Right lobe of liver (tissue), 4 donors: Measurements from ENCODE around the gene PLSCR4.

Source experiments
- CTCF ChIP-seq, 4 donors: fragments of 200-600 bp in 3 of 4; fragments of 450-650 bp in 1 of 4; IDR thresholded peaks; one replicate each; pipeline versions ENCODE4 v1.5.1 to v1.8.0; 2016 to 2022; ENCODE audit warnings: antibody characterized with exemption in 4 of 4, mild to moderate bottlenecking in 2 of 4
- POLR2A ChIP-seq: fragments of 450-650 bp; IDR thresholded peaks from one replicate; pipeline ENCODE4 v1.6.1; 2017; ENCODE audit warnings: antibody characterized with exemption, mild to moderate bottlenecking
- donor health status: DM: no; HTN: no; CAD: no.
- donor health status: DM: no; HTN: no; CAD: no.
- donor health status: DM: no; HTN: yes; CAD: no.

- TF ChIP-seq POLR2A = no peak
- TF ChIP-seq CTCF (IDR thresholded peaks at IDR 0.05) = no peak
Observed at GRCh38 chr3:146241523-146242240, 9.2 kb downstream of the PLSCR4 start.
